8988T (cell line): Measurements from ENCODE around the gene CNTNAP3.
"Not testable (repeated sequence)": the region's sequence is repeated elsewhere in the genome, so short reads cannot be mapped to it uniquely, and the experiment has no call there.

Experiments used
- DNase-seq: peaks from one replicate; pipeline ENCODE4 v3.0.0; 2011

The CNTNAP3 gene

DNA sequence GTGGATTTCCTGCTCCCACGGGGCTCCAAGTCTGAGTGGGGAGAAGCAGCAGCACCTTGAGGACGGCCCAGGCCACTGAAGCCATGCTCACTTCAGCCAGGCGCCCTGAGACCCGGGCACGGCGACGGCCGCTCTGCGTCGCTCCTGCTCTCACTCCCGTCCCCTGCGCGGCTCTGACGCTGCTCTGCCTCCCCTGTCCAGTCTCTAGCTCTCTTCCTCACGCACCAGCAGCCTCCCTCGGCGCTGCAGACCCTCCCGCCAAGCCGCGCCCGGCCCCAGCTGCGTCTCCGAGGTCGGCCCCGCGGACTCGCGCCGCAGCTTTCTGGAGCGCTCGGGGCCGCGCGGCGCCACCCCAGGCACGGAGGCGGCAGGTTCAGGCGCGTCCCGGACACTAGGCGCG is at the start of gene CNTNAP3:
CNTNAP3 (minus strand) TSS at position 188 of the 400 bp plus-strand sequence; CDS start at position 85, 103 bp downstream.
- not testable (repeated sequence) for DNase-seq

DNA sequence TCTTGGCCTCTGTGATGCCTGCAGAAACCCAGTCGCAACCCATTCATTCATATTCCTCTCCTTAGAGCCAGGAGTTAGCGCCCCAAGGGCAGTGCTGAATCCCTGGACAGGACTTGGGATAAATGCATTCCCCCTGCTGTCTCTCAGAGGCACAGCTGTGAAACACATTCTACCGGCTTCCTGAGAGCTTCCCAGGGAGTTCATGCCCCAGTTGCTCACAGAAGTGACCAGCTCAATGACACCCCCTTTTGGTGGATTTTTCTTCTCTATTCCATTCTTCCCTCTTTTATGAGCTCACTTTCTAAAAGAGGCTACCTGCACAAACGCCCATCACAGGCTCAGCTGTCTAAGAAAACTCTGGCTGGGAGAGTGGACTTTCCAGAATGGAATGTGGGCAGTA is 8.0 kb downstream of the CNTNAP3 start:
- not testable (repeated sequence) for DNase-seq

DNA sequence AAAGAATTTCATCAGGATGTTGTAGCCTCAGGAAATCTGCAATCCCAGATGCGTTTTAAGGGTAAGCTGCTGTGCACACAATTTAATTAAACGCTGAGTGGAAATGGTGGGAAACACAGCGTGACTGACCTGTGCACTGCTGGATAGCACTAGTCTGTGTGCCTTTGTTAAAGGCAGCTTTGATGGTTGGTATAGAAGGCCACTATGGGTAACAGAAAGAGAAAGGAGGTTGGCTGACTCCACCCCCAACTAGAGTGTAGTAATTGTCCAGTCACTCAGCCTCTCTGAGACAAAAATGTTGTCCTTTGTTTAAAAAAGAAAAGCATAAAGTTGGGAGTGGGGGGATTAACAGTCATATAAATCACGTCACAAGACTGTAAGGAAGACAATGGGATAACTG is 45.5 kb downstream of the CNTNAP3 start:
- DNase-seq, result not testable (repeated sequence)

DNA sequence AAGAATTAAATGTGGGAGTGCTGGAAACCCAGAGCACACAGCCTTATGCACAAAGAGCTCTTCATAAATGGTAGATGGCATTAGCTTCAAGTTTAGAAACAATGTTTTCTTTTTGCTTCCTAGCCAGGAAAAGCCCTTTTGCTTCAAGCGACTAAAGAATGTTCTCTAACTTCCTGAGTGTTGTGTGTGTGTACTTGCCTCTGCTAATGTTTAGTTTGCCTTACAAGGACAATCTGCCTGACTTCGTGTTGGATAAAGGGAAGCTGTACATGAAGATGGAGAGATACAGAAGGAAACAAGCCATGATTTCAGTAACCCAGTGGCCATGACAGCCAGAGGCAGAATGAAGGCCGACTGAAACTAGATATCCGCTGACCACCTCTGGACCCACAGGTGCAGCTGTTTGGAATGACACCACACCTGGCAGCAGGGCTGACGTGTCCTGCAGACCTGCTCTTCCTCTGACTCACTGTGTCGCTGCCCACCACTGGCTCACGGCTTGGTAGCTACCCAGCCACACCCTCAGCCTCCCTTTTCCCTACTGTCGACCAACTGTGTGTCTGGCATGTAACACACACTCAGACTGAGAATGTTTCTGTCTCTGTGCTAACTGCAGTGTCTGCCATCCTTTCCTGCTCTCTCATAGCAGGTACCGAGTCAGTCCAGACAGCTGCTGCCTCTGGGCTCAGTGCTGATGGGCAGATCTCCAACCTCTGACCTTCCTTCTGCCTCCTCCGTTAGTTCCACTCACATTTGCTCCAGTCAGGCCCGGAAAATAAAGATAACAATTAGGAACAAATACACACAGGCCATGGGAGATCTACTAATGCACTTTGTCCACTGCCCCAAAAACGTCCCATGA is 55.6 kb downstream of the CNTNAP3 start:
- not testable (repeated sequence) for DNase-seq

DNA sequence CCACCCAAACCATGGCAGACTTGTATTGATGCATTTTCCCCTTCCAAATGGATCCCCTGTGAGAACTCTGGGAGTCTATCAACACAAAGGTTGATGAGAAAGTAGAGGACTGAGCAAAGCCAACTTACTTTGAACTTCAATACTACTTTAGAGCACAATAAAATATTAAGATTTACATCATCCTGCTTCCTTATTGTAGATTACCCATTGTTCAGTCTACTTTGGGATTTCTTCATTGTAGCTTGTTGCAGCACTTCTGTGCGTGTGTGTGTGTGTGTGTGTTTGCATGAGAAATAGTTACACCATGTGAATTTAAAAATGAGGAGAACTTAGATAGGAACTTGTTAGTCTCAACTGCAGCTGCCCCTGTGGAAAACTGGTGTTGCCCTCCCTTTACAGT is 72.0 kb downstream of the CNTNAP3 start:
- DNase-seq, result not testable (repeated sequence)

DNA sequence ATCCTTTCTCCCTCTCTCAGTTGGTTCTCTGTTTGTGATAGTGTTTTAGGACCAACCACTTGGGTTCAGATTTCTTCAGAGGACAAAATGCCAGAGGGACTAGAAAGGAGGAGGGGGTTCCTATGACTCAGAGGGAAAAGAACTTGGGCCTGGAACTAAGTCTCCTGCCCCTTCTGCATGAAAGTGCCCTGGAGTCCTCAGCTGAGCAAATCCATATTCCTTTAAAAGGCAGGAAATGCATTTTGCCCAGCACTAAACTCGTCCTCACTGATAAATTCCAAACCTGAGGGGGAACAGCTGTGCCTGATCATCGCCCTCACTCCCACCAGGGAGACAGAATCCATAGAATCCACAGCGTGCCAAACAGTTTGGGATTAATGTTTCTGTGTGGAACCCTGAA is 78.2 kb downstream of the CNTNAP3 start:
- DNase-seq, result not testable (repeated sequence)

DNA sequence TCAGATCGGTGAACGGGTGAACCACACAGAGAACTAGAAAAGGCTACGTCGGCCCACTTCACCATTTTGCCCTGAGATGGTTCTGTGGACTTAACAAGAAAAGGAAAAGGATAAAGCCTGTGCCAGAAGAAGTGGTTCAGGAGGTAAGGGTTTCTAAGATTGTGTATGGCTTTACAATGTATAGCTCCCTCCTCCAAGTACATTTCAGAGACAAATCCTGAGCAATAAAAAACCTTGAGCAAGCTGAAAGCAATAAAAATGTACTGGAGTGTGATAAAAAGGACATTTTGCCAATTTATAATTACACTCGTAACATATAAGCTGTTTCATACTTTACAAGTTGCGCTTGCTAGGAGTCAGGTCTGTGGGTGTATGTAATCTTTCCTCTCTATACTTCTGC is 81.3 kb downstream of the CNTNAP3 start:
- DNase-seq, result not testable (repeated sequence)

DNA sequence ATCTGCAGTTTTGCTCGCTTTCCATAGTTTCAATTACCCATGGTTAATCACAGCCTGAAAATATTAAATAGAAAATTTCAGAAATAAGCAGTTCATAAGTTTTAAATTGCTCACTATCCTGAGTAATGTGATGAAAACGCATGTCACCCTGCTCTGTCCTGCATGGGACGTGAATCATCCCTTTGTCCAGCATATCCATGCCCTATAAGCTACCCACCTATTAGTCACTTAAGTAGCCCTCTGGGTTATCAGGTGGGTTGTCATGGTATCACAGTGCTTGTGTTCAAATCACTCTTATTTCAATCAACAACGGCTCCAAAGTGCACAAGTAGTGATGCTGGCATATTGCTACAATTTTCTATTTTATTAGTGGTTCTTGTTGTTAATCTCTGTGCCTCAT is 82.1 kb downstream of the CNTNAP3 start:
- DNase-seq, result not testable (repeated sequence)

DNA sequence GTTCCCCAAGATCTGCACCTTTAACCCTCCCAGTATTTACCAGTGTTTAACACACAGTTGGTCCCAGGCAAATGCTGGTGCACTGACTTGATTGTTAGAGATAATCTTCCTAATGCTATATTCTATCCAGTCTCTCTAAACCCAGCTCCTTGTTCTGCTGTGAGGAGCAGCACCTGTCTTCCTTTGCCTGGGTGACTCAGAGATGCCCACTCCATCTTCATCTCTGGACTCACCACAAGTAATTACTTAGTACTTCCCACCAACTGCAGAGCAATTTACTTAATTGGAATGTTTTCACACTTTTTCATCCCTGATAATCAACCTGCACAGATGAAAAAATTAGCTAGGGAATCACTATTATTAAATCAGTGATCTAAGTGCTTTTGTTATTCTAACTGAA is 87.6 kb downstream of the CNTNAP3 start:
- DNase-seq, result not testable (repeated sequence)

DNA sequence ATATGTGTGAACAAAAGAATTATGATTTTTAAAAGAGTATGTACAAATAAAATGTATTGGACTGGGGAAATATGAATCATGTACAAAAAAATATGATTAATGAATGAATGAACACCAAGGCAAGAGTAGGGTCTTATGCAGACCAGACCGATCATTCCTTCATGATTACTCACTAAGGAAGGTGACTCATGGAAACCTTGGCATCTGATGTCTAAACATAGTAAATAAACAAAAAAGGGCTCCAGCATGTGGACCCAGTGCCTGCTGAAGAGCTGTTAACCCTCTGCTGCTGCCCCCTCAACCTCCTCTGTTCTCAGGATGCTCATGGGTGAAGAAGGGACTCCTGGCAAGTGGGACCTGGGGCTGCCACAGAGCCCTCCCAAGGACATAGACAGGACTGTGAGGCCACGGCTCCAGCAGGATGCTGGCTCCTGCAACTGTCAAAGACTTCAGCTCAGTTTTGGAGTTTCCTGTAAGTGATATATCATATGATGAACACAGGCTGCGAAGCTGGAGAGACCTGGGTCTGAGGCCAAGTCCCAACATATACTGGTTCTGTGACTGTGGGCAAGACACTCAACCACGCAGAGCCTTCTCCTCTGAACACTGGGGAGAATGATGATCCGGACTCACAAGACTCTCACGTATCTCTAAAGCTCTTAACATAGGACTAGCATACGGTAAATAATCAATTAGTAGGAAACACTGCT is 89.8 kb downstream of the CNTNAP3 start:
- not testable (repeated sequence) for DNase-seq

DNA sequence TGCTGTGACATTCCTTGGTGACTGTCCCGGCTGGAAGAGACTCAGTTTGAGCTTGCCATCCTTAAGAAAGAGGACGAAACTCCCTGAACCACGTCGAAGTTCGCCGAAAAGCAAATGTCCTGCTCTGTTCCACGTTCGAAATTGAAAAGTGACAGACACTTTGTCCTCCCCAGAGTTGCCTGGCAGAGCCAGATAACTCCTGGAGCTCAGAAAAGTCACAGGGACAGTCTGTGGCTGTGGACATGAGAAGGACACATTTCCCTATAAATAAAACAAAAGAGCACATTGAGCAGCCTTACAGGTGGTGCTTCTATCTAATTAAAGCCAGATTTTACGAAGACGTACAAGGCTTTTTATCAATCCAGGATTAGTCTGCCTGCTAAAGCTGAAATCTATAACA is 116.6 kb downstream of the CNTNAP3 start:
- DNase-seq, result not testable (repeated sequence)

DNA sequence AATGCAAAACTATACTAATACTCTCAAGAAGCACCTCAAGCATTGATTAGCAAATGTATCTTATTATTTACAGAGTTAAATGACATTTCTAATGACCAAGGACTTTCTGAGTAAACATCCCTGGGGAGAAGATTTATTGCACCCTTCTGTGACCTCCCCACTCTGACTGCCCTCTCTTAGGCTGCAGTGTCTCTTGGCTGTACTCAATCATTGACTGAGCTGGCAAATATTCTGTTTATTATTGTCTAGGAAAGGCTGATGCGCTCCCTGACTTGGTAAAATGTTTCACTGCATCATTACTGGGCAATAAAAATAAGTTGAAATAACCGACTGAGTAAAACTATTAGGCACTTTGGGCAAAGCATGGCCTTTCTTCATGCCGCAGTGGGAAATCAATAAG is 130.3 kb downstream of the CNTNAP3 start:
- not testable (repeated sequence) for DNase-seq

DNA sequence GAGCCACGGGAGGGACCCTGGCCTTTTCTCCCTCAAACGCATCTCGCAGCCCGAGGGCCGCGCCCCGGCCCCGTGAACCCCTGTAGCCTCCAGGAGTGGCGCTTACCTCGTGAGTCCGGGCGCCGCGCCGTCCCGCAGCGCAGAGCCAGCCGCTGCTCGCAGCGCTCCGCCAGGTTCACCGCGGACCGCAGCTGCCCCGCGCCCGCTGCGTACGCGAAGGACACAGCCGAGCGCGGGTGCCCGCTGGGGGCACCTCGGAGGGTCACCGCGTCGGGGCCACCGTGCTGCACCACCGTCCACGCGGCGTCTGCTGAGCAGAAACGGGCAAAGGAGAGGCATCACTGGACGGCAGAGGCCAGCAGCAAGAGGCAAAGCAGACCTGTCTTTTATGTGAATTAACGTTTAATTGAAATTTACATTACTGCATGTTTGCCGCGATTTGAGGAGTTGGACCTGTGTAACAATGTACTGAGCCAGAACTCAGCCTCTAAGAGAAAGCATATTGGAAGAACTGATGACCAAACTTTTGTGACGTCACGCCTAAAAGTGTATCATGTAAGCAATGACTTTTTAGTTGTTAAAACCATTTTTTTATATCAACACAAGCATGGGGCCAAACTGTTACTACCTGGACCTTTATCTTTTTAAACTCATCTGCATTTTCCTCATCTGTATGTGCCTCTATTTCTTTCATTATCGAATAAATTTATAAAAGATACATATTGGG is 155.0 kb downstream of the CNTNAP3 start:
- DNase-seq, result not testable (repeated sequence)

DNA sequence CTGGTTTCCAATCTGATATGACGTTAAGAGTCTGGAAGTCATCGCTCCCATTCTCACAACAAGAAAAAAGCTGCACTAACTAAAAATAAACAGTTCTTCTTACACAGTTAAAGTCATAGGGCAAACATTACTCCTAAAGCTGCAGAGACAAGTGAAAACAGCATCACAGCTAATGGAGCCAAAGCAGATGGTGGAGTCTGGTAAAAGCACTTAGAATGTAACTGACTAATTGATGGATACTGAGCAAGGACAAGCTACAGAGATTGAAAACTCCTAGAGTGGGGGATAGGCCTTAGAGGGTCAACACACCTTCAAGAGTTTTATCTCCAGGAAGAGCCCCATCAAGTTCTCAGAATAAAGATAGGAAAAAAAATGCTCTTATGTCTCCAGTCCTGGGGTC is 166.6 kb downstream of the CNTNAP3 start:
- not testable (repeated sequence) for DNase-seq

DNA sequence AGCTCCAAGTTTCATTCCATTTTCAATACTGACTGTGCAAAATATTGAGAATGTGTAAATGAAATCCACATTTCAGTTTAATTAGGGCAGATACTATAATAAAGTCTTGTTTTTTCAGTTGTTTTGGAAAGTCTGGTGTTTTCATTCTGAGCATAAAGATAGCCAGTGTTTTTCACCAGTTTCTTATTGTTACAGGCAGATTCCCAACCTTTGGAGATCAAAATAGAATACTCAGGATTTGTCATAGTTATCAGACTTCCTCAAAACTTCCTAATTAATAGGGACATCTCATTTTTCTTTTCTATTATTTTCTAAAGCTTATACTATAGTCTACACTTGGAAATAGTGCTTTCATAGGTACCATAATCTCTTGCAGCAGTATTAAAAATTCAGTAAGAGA is 176.2 kb downstream of the CNTNAP3 start:
- not testable (repeated sequence) for DNase-seq

DNA sequence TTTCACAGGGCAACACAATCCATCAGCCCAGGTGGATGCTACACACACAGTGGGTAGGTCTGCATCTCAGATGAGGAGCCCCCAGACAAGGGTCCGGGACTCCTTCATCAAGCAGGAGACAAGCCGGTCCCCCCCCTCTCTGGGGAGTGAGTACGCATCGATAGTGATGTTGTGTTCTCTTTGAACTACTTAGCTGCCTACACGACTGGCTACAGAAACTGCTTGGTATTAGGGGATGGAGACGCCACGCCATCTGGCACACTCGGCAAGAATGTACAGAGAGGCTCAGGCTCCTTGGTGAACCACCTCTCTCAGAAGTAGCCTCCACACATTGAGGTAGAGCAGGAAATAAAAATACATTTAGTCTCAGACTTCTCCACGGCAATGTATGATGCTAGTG is 179.8 kb downstream of the CNTNAP3 start:
- no peak for DNase-seq

DNA sequence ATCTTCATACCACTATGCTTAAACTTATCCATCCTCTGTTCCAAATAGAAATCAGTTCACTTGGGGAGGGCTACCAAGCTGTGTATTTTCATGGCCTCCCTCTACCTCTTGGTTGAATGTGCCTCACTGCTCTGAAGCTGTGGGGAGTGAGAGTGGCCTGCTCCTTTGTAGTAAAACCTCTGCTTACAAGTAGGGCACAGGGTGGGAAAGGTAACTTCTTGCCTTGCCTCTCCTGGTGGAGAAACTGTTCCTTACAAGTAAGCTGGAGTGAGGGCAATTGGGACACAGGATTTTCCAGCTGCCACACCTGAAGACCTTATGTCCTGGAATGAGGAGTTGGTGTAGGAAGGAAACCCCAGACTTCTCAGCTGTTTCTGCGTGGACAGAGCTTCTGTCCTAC is 190.8 kb downstream of the CNTNAP3 start:
- not testable (repeated sequence) for DNase-seq

DNA sequence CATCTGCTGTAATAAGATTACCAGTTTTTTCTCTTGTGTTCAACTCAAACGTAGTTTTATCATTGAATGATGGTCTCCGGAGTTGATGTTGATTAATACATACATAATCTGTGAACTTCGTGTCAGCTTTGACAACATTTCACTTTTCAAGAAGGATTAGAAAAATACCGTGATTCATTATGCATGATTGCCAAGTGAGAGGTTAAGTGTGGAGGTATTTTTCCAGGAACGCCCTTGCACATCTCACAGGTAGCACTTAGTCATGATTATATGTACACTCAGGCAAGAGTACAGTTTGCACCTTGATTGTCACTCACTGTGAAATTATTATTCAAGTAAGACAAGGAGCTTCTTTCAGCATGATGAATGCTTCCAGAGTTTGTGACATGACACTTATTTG is 202.7 kb downstream of the CNTNAP3 start:
- not testable (repeated sequence) for DNase-seq

DNA sequence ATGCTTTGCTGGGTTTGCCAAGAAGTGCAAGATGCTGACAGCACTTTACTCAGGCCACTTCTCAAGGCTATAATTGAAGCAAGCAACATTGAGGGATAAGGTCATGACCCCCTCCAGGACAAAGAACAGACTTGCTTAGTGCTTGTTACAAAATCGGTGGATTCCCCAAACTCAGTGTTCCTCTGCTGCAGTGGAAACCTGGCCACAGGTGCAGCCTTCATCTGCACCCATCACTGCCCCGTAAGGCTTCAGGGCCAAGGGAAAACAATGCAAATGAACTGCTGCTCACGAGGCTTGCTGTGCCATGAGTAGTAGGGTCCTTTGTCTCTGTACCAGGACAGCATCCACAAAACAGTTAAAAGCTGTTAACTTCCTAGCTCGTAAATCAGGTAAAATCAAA is 205.4 kb downstream of the CNTNAP3 start:
- DNase-seq, result not testable (repeated sequence)

DNA sequence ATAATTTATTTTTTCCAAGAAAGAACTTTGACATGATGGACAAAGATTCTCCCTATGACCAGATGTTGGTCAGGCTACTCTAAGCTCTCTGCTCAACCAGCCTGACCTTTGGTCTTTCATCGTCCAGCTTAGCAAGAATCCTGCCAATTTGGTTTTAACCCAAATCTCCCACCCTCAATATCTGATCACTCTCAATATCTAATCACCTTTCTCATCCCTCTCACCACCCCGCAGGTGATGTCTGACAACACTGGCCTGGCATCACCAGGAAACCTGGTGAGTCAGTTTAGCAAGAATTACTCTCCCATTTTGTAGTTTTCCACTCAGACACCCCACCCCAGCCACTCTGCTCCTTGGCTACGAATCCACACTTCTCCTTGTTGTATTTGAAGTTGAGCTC is 207.9 kb downstream of the CNTNAP3 start:
- DNase-seq, result not testable (repeated sequence)

DNA sequence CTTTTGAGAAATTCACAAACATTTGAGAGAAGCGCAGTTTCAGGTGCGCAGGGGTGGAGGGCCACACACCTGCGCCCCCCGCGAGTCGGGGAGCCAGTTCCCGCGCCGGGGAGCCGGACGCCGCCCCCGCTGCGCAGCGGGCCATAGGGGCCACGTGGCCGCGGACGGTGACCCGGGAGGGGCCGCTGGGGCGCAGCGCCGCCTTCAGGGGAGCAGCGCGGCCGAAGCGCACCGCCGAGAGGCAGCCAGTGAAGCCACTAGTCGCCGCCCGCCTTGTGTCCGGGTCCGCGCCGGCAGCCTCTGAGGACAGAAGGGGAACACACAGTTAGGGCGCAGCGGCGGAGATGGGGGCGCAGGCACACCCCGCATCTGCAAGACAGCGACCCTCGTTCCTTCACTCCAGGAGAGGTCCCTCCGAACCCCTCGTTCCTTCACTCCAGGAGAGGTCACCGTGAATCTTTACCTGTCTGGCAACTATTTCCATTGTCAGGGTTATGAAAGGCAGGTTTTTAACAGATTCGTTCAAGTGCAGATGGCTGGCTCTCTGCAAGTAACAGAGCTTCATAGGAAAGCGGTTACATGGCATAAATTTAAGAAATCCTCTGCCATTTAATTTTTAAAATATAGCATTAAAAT is 209.2 kb downstream of the CNTNAP3 start:
- DNase-seq, result not testable (repeated sequence)

DNA sequence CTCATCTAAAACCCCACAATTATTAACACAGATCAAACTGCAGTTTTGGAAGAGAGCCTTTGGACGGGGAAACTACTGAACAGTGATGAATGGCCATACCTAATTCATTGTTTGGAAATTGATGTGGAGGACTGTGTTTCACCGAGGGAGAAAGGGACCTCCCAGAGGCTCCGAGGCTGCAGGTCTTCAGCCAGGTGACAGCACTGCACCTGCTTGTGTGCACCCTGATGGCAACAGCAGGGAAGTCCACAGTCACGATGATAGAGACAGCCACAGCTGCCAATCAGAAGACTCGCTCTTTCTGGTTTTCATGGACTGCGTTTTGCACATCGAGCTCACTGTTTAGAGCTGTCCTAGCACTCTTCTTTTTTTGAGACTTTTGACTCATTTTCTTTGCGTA is 214.4 kb downstream of the CNTNAP3 start:
- DNase-seq, result not testable (repeated sequence)

DNA sequence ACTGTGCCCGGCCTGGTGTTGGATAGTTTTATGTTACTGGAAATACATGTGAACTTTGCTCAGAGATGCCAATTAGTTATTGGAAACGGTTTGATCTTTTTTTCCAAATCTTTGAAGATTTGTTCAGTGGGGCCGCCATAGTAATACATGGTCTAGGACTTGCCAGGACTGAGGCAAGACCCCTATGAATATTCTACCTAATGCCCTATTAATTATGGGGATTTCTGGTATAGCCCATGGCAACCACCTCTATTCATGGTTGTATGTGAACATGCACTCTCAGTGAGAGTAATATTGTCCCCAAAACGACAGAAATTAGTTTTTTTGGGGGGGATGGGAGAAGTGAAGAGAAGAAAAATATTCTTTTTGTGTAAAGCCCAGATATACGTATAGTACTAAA is 220.3 kb downstream of the CNTNAP3 start:
- DNase-seq, result not testable (repeated sequence)
